SK-N-SH (cell line): ENCODE data around the gene GLTP. TPM values are rescaled to one million over a fixed set of nuclear protein-coding genes. Genes with fewer than 3 reads are reported as not detected.

Experiments used
- CTCF ChIA-PET: fragments of 300-600, 350-600 bp; formaldehyde crosslinking; extraction: SDS; loops from one replicate; lab custom pipeline; 2021; lab: Yijun Ruan, JAX
- POLR2A ChIA-PET: fragments of 350-600 bp; sonication (Branson Sonifier 250); formaldehyde crosslinking; extraction: SDS; loops from one replicate; lab custom pipeline; 2020; ENCODE audit warnings: antibody characterized with exemption, inconsistent platforms; lab: Yijun Ruan, JAX
- DNase-seq: peaks from one replicate; pipeline ENCODE4 v3.0.0; 2012
- H2AFZ ChIP-seq: fragments of 200-600 bp; sonication (generic); 2 replicates; pipeline ENCODE4 v1.8.1; 2016; ENCODE audit warnings: antibody characterized with exemption, mild to moderate bottlenecking, low read depth
- H3F3A ChIP-seq: fragments of 200-600 bp; sonication (generic); replicated peaks from 2 replicates; pipeline ENCODE3; 2016; ENCODE audit warnings: antibody characterized with exemption, mild to moderate bottlenecking; ENCODE audit not compliant: insufficient read depth
- H3K27ac ChIP-seq, 2 experiments: fragments of 200-500 bp in 1 of 2; fragments of 200-600 bp in 1 of 2; sonication (Bioruptor generic) in 1 of 2; sonication (generic), shearing (Covaris generic) in 1 of 2; 2 replicates each; pipeline versions ENCODE4 v1.5.1 to v1.6.1; 2014 to 2016; ENCODE audit warnings: low read depth in 2 of 2, inconsistent platforms in 1 of 2, low read length in 1 of 2, mild to moderate bottlenecking in 1 of 2, mixed read lengths in 1 of 2
- H3K27me3 ChIP-seq: fragments of 200-600 bp; sonication (generic), shearing (Covaris generic); 2 replicates; pipeline ENCODE4 v1.6.1; 2016; ENCODE audit warnings: mixed run types; ENCODE audit not compliant: insufficient read depth
- H3K36me3 ChIP-seq, 2 experiments: fragments of 200-500 bp in 1 of 2; fragments of 200-600 bp in 1 of 2; sonication (Bioruptor generic) in 1 of 2; sonication (generic) in 1 of 2; replicated peaks in 1 of 2; 2 replicates each; pipeline versions ENCODE3 to v1.5.1; 2014 to 2016; ENCODE audit warnings: low read length in 1 of 2, mild to moderate bottlenecking in 1 of 2; ENCODE audit not compliant: insufficient read depth in 2 of 2, control insufficient read depth in 1 of 2
- H3K4me1 ChIP-seq, 2 experiments: fragments of 200-500 bp in 1 of 2; fragments of 200-600 bp in 1 of 2; sonication (Bioruptor generic) in 1 of 2; sonication (generic), shearing (Covaris generic) in 1 of 2; 2 replicates each; pipeline versions ENCODE4 v1.5.1 to v1.6.1; 2014 to 2016; ENCODE audit warnings: low read depth in 1 of 2, low read length in 1 of 2, mixed run types in 1 of 2; ENCODE audit not compliant: insufficient read depth in 2 of 2, control insufficient read depth in 1 of 2
- H3K4me2 ChIP-seq: fragments of 200-600 bp; sonication (generic), shearing (Covaris generic); 2 replicates; pipeline ENCODE4 v1.6.1; 2017; ENCODE audit warnings: mixed run types
- H3K4me3 ChIP-seq, 2 experiments: fragments of 200-500 bp in 1 of 2; fragments of 200-600 bp in 1 of 2; sonication (Bioruptor generic) in 1 of 2; sonication (generic), shearing (Covaris generic) in 1 of 2; 2 replicates each; pipeline versions ENCODE4 v1.5.1 to v1.8.1; 2014 to 2016; ENCODE audit warnings: low read depth in 2 of 2, inconsistent platforms in 1 of 2, low read length in 1 of 2, mild to moderate bottlenecking in 1 of 2, mixed read lengths in 1 of 2, moderate library complexity in 1 of 2
- H3K79me2 ChIP-seq: fragments of 200-600 bp; sonication (generic); 2 replicates; pipeline ENCODE4 v1.8.1; 2017; ENCODE audit warnings: mild to moderate bottlenecking; ENCODE audit not compliant: insufficient read depth
- H3K9ac ChIP-seq: fragments of 200-600 bp; sonication (generic); 2 replicates; pipeline ENCODE4 v1.6.1; 2017; ENCODE audit warnings: mixed run types
- H3K9me2 ChIP-seq: fragments of 200-600 bp; sonication (generic); 2 replicates; pipeline ENCODE4 v1.6.1; 2017; ENCODE audit warnings: mixed run types
- H3K9me3 ChIP-seq: fragments of 200-600 bp; sonication (generic); 2 replicates; pipeline ENCODE4 v1.6.1; 2017; ENCODE audit warnings: mixed run types, mild to moderate bottlenecking, moderate library complexity
- H4K20me1 ChIP-seq: fragments of 200-600 bp; sonication (generic); 2 replicates; pipeline ENCODE4 v1.6.1; 2017; ENCODE audit warnings: mild to moderate bottlenecking, mixed run types; ENCODE audit not compliant: insufficient read depth
- ELF1 ChIP-seq: IDR thresholded peaks from 2 replicates; pipeline ENCODE4 v1.4.0; 2012
- EP300 ChIP-seq, 2 experiments: IDR thresholded peaks; 2 replicates each; pipeline versions ENCODE4 v1.4.0 to v1.6.1; 2012; ENCODE audit warnings: borderline replicate concordance in 1 of 2, low read depth in 1 of 2, low read length in 1 of 2
- FOSL2 ChIP-seq: IDR thresholded peaks from 2 replicates; pipeline ENCODE4 v1.4.0; 2012; ENCODE audit warnings: low read depth, mild to moderate bottlenecking, moderate library complexity, borderline replicate concordance
- FOXJ3 ChIP-seq: sonication (generic); formaldehyde crosslinking; IDR thresholded peaks from 2 replicates; pipeline ENCODE4 v1.5.1; 2020; ENCODE audit warnings: mild to moderate bottlenecking, missing genetic modification reagents
- JUND ChIP-seq: IDR thresholded peaks from 2 replicates; pipeline ENCODE4 v1.4.0; 2012
- MEF2A ChIP-seq: IDR thresholded peaks from 2 replicates; pipeline ENCODE4 v1.4.0; 2012; ENCODE audit warnings: low read depth, borderline replicate concordance
- MXI1 ChIP-seq: IDR thresholded peaks from 2 replicates; pipeline ENCODE4 v1.6.1; 2012; ENCODE audit warnings: mild to moderate bottlenecking, low read depth, low read length, improper control_type of control experiment
- NRF1 ChIP-seq: IDR thresholded peaks from 2 replicates; pipeline ENCODE4 v1.6.1; 2012; ENCODE audit warnings: low read depth, mild to moderate bottlenecking, low read length
- POLR2AphosphoS5 ChIP-seq: IDR thresholded peaks from 2 replicates; pipeline ENCODE4 v1.6.1; 2012; ENCODE audit warnings: low read depth, low read length
- RCOR1 ChIP-seq: fragments of 150-350 bp; IDR thresholded peaks from 2 replicates; pipeline ENCODE4 v1.6.1; 2017; ENCODE audit warnings: antibody characterized with exemption, low read length
- TAF1 ChIP-seq: IDR thresholded peaks from 2 replicates; pipeline ENCODE4 v1.6.1; 2012; ENCODE audit warnings: low read depth, mild to moderate bottlenecking, low read length, moderate library complexity, borderline replicate concordance
- TCF12 ChIP-seq: IDR thresholded peaks from 2 replicates; pipeline ENCODE4 v1.4.0; 2012
- TEAD4 ChIP-seq: IDR thresholded peaks from 2 replicates; pipeline ENCODE4 v1.4.0; 2012; ENCODE audit warnings: mild to moderate bottlenecking, borderline replicate concordance; ENCODE audit not compliant: insufficient read depth
- YY1 ChIP-seq: IDR thresholded peaks from 2 replicates; pipeline ENCODE4 v1.4.0; 2012; ENCODE audit warnings: low read depth, mild to moderate bottlenecking
- WGBS: methylation state at CpG from one replicate; pipeline ENCODE4 v1.1.6; 2017; ENCODE audit warnings: low lambda C conversion rate; 5-methylcytosine and 5-hydroxymethylcytosine counted together
- polyA plus RNA-seq, 3 experiments: library from polyadenylated mRNA; depleted of rRNA; stranded (reverse); fragments of >200 nt; gene quantifications; 2 replicates each; pipeline ENCODE4 v1.2.3, GENCODE V29; 2012
- TF ChIP-seq, protein P1 (sequence below): IDR thresholded peaks from 2 replicates; pipeline ENCODE4; 2012
- TF ChIP-seq, protein P2 (sequence below): IDR thresholded peaks from 2 replicates; pipeline ENCODE4 v1.6.1; 2012; ENCODE audit warnings: mild to moderate bottlenecking, low read depth, low read length, moderate library complexity
- TF ChIP-seq, protein P3 (sequence below): IDR thresholded peaks from 2 replicates; pipeline ENCODE4 v1.4.0; 2012; ENCODE audit warnings: low read depth
- TF ChIP-seq, protein P4 (sequence below): IDR thresholded peaks from 2 replicates; pipeline ENCODE4 v1.4.0; 2012; ENCODE audit warnings: low read depth, borderline replicate concordance
- TF ChIP-seq, protein P5 (sequence below): fragments of 150-350 bp; IDR thresholded peaks from 2 replicates; pipeline ENCODE4 v1.6.1; 2016; ENCODE audit warnings: mild to moderate bottlenecking, low read depth, low read length

GLTP gene
- polyA plus RNA-seq, 1 of the 3 experiments (the other 2 are of a cell fraction): 23.0 TPM

DNA sequence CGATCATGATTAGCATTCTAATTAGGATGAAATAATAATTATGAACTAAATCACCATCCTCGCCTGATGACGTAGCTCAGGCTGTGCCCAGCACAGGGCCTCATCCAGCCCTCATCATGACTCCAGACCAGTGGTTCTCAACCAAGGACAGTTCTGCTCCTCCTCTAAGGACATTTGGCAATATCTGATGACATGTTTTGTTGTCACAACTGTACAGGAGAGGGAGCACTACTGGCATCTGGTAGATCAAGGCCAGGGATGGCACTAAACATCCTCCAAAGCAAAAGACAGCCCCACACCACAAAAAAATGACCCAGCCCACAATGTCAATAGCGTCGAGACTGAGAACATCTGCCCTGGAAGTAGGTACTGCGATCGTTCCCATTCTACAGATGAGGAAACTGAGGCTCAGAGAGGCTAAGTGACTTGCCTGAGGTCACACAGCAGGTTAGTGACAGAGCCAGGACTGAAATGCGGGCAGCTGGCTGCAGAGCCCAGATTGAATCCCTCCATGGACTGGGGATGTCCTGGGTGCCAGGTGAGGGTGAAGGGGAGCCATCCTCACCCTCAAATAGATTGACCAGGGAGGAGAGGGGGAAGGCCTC lies 62.6 kb downstream of the GLTP start:
- H2AFZ ChIP-seq: no peak overlapping the region
- H3K9ac ChIP-seq: no peak overlapping the region
- H3K36me3 ChIP-seq: peaks cover 0 to 8% of the 10 kb centered on the region in 2 experiments
- H3K4me1 ChIP-seq: no peaks in the 10 kb centered on the region; a peak in 1 of 4 replicates
- no peaks in the 10 kb centered on the region for H3K27me3 ChIP-seq
- POLR2A ChIA-PET: no interaction called here
- CTCF ChIA-PET: interaction anchor here (4.5 kb wide), 1 partner anchor 12 kb away, joined by 23 read pairs; no protein-coding TSS in a partner anchor
- no peaks in the 10 kb centered on the region for H3K9me2 ChIP-seq
- H3K9me3 ChIP-seq: no peaks in the 10 kb centered on the region
- no peak overlapping the region for H3K4me2 ChIP-seq
- WGBS: 85% methylated on average over 8 of the region's 8 CpGs
- no peak overlapping the region for H3K27ac ChIP-seq
- no peaks in the 10 kb centered on the region for H4K20me1 ChIP-seq
- no peak for DNase-seq
- TF ChIP-seq RCOR1 (no peak), YY1 (no peak), TCF12 (no peak), FOSL2 (no peak), TEAD4 (no peak), POLR2AphosphoS5 (no peak), MEF2A (no peak), EP300 (IDR thresholded peaks at IDR 0.05; ENCODE audit: borderline replicate concordance in 1 of 2, low read depth in 1 of 2, low read length in 1 of 2) (no peak)
- TF ChIP-seq, all 33 proteins: peak for 0
- Histone ChIP-seq H3K79me2 (no peaks in the 10 kb centered on the region), H3K4me3 (no peak overlapping the region), H3F3A (no peaks in the 10 kb centered on the region)

DNA sequence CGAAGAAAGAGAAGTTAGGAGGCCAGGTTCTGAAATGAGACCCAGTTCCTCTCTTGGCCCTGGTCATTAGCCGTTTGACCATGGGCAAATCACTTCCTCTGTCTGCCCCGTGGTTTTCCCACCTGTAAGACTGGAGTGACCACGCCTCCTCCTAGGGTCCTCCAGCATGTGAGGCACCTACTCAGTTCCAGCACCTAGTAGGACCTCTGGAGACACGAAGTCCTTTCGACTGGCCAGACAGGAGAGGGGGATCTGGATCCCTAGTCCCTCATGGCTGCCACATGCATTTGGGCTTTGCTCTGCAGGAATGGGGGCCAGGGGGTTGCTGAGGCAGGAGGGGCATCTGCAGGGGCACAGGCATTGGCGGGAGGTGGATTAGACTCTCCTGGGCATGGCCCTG lies 63.5 kb downstream of the GLTP start:
- Histone ChIP-seq H3K9me3 (no peaks in the 10 kb centered on the region), H3K9ac (no peak overlapping the region), H3K4me3 (no peak overlapping the region), H3K27me3 (no peaks in the 10 kb centered on the region), H3K9me2 (no peaks in the 10 kb centered on the region), H2AFZ (no peak overlapping the region), H3K79me2 (no peaks in the 10 kb centered on the region), H3K4me2 (no peak overlapping the region), H3K36me3 (peaks cover 0 to 8% of the 10 kb centered on the region in 2 experiments), H4K20me1 (no peaks in the 10 kb centered on the region), H3K4me1 (no peaks in the 10 kb centered on the region), H3F3A (no peaks in the 10 kb centered on the region), H3K27ac (no peak overlapping the region)
- TF ChIP-seq, protein P1, sequence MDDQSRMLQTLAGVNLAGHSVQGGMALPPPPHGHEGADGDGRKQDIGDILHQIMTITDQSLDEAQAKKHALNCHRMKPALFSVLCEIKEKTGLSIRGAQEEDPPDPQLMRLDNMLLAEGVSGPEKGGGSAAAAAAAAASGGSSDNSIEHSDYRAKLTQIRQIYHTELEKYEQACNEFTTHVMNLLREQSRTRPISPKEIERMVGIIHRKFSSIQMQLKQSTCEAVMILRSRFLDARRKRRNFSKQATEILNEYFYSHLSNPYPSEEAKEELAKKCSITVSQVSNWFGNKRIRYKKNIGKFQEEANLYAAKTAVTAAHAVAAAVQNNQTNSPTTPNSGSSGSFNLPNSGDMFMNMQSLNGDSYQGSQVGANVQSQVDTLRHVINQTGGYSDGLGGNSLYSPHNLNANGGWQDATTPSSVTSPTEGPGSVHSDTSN: no peak
- TF ChIP-seq, protein P2, sequence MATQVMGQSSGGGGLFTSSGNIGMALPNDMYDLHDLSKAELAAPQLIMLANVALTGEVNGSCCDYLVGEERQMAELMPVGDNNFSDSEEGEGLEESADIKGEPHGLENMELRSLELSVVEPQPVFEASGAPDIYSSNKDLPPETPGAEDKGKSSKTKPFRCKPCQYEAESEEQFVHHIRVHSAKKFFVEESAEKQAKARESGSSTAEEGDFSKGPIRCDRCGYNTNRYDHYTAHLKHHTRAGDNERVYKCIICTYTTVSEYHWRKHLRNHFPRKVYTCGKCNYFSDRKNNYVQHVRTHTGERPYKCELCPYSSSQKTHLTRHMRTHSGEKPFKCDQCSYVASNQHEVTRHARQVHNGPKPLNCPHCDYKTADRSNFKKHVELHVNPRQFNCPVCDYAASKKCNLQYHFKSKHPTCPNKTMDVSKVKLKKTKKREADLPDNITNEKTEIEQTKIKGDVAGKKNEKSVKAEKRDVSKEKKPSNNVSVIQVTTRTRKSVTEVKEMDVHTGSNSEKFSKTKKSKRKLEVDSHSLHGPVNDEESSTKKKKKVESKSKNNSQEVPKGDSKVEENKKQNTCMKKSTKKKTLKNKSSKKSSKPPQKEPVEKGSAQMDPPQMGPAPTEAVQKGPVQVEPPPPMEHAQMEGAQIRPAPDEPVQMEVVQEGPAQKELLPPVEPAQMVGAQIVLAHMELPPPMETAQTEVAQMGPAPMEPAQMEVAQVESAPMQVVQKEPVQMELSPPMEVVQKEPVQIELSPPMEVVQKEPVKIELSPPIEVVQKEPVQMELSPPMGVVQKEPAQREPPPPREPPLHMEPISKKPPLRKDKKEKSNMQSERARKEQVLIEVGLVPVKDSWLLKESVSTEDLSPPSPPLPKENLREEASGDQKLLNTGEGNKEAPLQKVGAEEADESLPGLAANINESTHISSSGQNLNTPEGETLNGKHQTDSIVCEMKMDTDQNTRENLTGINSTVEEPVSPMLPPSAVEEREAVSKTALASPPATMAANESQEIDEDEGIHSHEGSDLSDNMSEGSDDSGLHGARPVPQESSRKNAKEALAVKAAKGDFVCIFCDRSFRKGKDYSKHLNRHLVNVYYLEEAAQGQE: no peak
- TF ChIP-seq FOXJ3 (CRISPR knock-in tag) (no peak), TEAD4 (no peak), YY1 (no peak), TAF1 (no peak), ELF1 (no peak), MXI1 (no peak), NRF1 (no peak), EP300 (IDR thresholded peaks at IDR 0.05; ENCODE audit: borderline replicate concordance in 1 of 2, low read depth in 1 of 2, low read length in 1 of 2) (no peak), JUND (no peak), POLR2AphosphoS5 (no peak)
- TF ChIP-seq, protein P3, sequence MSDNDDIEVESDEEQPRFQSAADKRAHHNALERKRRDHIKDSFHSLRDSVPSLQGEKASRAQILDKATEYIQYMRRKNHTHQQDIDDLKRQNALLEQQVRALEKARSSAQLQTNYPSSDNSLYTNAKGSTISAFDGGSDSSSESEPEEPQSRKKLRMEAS: no peak
- TF ChIP-seq, protein P4, sequence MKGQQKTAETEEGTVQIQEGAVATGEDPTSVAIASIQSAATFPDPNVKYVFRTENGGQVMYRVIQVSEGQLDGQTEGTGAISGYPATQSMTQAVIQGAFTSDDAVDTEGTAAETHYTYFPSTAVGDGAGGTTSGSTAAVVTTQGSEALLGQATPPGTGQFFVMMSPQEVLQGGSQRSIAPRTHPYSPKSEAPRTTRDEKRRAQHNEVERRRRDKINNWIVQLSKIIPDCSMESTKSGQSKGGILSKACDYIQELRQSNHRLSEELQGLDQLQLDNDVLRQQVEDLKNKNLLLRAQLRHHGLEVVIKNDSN: no peak
- TF ChIP-seq, protein P5, sequence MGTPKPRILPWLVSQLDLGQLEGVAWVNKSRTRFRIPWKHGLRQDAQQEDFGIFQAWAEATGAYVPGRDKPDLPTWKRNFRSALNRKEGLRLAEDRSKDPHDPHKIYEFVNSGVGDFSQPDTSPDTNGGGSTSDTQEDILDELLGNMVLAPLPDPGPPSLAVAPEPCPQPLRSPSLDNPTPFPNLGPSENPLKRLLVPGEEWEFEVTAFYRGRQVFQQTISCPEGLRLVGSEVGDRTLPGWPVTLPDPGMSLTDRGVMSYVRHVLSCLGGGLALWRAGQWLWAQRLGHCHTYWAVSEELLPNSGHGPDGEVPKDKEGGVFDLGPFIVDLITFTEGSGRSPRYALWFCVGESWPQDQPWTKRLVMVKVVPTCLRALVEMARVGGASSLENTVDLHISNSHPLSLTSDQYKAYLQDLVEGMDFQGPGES: no peak
- DNase-seq: no peak
- CTCF ChIA-PET: interaction anchor here (0.8 to 4.5 kb wide), 5 partner anchors 11 to 29 kb away, joined by 3 to 23 read pairs (median 4); no protein-coding TSS in a partner anchor
- WGBS: 76% methylated on average over 6 of the region's 7 CpGs
- POLR2A ChIA-PET: no interaction called here
